Lung (tissue), 12 donors: ENCODE results near the gene LIPC. TPM values are rescaled to one million over a fixed set of nuclear protein-coding genes. Genes with fewer than 3 reads are reported as not detected.
A peak's percentile ranks its signal among the peaks of the same experiment; 100 is the strongest.

Experiments
- ATAC-seq: fragments of 200-7000 bp; cut with Tn5 transposase; one replicate; pipeline ENCODE4 v1.9.1; 2020; ENCODE audit warnings: moderate number of reproducible peaks; ENCODE audit not compliant: insufficient read depth, low FRiP score
- DNase-seq, 3 donors: peaks; one replicate each; pipeline ENCODE4 v3.0.0-alpha.2; 2013 to 2017
- H3K27ac ChIP-seq, 2 donors: one replicate each; pipeline ENCODE4 v1.5.1; 2013; ENCODE audit warnings: mild to moderate bottlenecking in 2 of 2, moderate library complexity in 2 of 2, control low read depth in 1 of 2, inconsistent platforms in 1 of 2, low read depth in 1 of 2, low read length in 1 of 2
- H3K27me3 ChIP-seq, 3 donors: one replicate each; pipeline ENCODE4 v1.5.1; 2013; ENCODE audit warnings: low read length in 2 of 3; ENCODE audit not compliant: control insufficient read depth in 3 of 3, insufficient read depth in 3 of 3
- H3K36me3 ChIP-seq, 4 donors: one replicate each; pipeline ENCODE4 v1.5.1; 2013; ENCODE audit warnings: low read length in 4 of 4, mild to moderate bottlenecking in 1 of 4, moderate library complexity in 1 of 4; ENCODE audit not compliant: control insufficient read depth in 4 of 4, insufficient read depth in 4 of 4
- H3K4me1 ChIP-seq, 5 donors: one replicate each; pipeline ENCODE4 v1.5.1; 2013; ENCODE audit warnings: low read length in 5 of 5, mild to moderate bottlenecking in 2 of 5, moderate library complexity in 1 of 5; ENCODE audit not compliant: control insufficient read depth in 5 of 5, insufficient read depth in 5 of 5
- H3K4me3 ChIP-seq: one replicate; pipeline ENCODE4 v1.5.1; 2013; ENCODE audit warnings: mild to moderate bottlenecking, control low read depth, moderate library complexity
- H3K9ac ChIP-seq, 2 donors: one replicate each; pipeline ENCODE4 v1.5.1; 2013; ENCODE audit warnings: low read length in 2 of 2, control low read depth in 1 of 2; ENCODE audit not compliant: insufficient read depth in 1 of 2
- H3K9me3 ChIP-seq, 4 donors: one replicate each; pipeline ENCODE4 v1.5.1; 2013; ENCODE audit warnings: low read length in 3 of 4, mild to moderate bottlenecking in 1 of 4, moderate library complexity in 1 of 4; ENCODE audit not compliant: control insufficient read depth in 4 of 4, insufficient read depth in 3 of 4
- WGBS, 2 donors: extraction: QIAGEN DNeasy Blood & Tissue Kit; methylation state at CpG; one replicate each; pipeline ENCODE4 v1.1.7; 2013; 5-methylcytosine and 5-hydroxymethylcytosine counted together
- polyA plus RNA-seq, 2 donors: library from polyadenylated mRNA; stranded (reverse); fragments of 200-250 nt; gene quantifications; one replicate each; pipeline ENCODE4 v1.2.1, GENCODE V29; 2013
- total RNA-seq, 2 donors: library from RNA; depleted of rRNA in 1 of 2; stranded (reverse); fragments of >200 nt in 1 of 2; gene quantifications; one replicate each; pipeline ENCODE4 v1.2.1, GENCODE V29; 2014 to 2021
- TF ChIP-seq, protein P1 (sequence below): IDR thresholded peaks from 2 replicates; pipeline ENCODE4 v1.5.1; 2012; ENCODE audit warnings: mild to moderate bottlenecking; ENCODE audit errors: control extremely low read depth, extremely low read depth
- donor health status: control.
- donor health status: control.
- donor health status: Bipolar disorder and iron deficiency.
- donor health status: healthy.
- donor health status: DM: yes; HTN: yes; CAD: no.

Gene LIPC
- total and polyA plus RNA-seq, 4 donors: 0.20 to 0.57 (median 0.40) TPM

DNA sequence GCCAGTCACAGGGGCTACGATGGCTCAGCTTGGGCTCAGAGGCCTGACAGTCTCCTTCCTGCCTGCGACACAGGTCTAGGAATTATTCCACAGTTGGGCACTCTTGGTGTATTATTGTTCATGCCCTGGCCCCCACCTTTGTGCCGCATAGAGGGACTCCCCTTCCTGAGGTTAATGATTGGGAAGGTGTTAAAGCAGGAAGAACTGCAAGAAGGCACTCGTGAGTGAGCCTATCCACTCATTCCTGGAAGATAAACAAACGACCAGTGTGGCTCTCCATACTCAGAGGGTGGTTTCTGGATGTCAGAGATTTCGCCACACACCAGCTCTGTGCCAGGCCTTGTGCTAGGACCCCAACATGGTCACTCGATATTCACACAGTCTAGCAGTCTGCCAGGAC lies 12.3 kb downstream of the LIPC start:
- Histone ChIP-seq H3K4me3 (no peak overlapping the region), H3K27ac (no peak overlapping the region), H3K4me1 (peaks cover 3 to 19% (median 8%) of the 10 kb centered on the region in 5 donors), H3K9me3 (no peaks in the 10 kb centered on the region), H3K27me3 (no peaks in the 10 kb centered on the region), H3K9ac (no peak overlapping the region), H3K36me3 (no peaks in the 10 kb centered on the region)
- ATAC-seq (no peak), DNase-seq (no peak)
- 65 to 67% methylated on average over 7 of the region's 7 CpGs for WGBS, 2 donors
- TF ChIP-seq, protein P1, sequence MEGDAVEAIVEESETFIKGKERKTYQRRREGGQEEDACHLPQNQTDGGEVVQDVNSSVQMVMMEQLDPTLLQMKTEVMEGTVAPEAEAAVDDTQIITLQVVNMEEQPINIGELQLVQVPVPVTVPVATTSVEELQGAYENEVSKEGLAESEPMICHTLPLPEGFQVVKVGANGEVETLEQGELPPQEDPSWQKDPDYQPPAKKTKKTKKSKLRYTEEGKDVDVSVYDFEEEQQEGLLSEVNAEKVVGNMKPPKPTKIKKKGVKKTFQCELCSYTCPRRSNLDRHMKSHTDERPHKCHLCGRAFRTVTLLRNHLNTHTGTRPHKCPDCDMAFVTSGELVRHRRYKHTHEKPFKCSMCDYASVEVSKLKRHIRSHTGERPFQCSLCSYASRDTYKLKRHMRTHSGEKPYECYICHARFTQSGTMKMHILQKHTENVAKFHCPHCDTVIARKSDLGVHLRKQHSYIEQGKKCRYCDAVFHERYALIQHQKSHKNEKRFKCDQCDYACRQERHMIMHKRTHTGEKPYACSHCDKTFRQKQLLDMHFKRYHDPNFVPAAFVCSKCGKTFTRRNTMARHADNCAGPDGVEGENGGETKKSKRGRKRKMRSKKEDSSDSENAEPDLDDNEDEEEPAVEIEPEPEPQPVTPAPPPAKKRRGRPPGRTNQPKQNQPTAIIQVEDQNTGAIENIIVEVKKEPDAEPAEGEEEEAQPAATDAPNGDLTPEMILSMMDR: no peak

DNA sequence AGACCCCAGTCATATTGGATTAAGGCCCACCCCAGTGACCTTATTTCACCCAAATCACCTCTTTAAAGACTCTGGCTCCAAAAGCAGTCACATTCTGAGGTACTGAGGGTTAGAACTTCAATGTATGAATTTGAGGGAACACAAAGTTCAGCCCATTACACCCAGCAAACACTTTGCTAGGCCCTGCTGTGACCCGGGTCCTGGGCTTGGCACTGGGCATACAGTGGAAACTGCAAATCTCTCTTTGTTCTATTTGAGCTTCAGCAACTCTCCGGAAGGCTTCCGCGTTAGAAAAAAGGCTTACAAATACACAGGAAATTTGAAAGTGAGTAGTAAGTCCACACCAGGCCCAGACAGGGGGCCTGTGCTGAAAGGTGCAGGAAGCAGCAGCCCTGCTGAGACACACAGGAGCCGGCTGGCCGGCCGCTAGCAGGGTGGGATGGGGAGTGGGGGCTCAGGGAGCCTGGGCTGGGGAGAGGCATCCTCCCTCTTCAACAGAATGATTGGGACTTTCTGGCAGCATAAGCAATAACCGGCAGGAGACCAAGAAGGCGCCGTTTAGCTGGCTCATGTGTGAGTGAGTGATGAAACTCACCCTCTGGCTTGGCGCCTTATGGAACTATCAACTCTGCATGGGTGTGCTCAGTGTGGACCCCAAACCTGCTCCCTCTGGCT lies 13.0 kb downstream of the LIPC start:
- WGBS, 2 donors: 68 to 72% methylated on average over 11 of the region's 11 CpGs
- Histone ChIP-seq H3K36me3 (no peaks in the 10 kb centered on the region), H3K9ac (no peak overlapping the region), H3K4me3 (no peak overlapping the region), H3K9me3 (no peaks in the 10 kb centered on the region), H3K27me3 (no peaks in the 10 kb centered on the region), H3K4me1 (peaks cover 1 to 15% (median 8%) of the 10 kb centered on the region in 5 donors), H3K27ac (no peak overlapping the region)
- DNase-seq: peak in 2 of 3 donors; percentile 48 to 53
- no peak for ATAC-seq
- TF ChIP-seq, protein P1: no peak

DNA sequence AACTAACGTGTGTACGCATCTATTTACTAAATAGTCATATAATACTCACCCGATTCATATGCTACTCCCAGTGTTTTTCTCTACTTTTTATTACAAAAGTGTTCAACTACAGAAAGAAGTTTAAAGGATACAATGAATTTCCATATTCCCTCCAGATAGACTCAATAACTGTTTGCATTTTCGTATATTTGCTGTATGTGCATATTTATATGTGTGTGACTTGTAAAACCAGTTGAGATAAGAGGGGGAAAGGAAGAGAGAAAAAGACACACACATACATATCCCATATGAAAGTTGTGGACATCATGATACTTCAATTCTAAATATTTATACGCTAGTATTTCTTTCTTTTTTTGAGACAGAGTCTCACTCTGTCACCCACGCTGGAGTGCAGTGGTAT lies 14.1 kb downstream of the LIPC start:
- H3K27ac ChIP-seq: no peak overlapping the region
- no peaks in the 10 kb centered on the region for H3K36me3 ChIP-seq
- H3K4me1 ChIP-seq: peaks cover 0 to 11% (median 5%) of the 10 kb centered on the region in 5 donors
- H3K9ac ChIP-seq: no peak overlapping the region
- H3K27me3 ChIP-seq: no peaks in the 10 kb centered on the region
- DNase-seq (no peak), ATAC-seq (no peak)
- no peak overlapping the region for H3K4me3 ChIP-seq
- 90% methylated on average over 6 of the region's 6 CpGs for WGBS, 2 donors
- H3K9me3 ChIP-seq: no peaks in the 10 kb centered on the region
- TF ChIP-seq, protein P1: no peak

DNA sequence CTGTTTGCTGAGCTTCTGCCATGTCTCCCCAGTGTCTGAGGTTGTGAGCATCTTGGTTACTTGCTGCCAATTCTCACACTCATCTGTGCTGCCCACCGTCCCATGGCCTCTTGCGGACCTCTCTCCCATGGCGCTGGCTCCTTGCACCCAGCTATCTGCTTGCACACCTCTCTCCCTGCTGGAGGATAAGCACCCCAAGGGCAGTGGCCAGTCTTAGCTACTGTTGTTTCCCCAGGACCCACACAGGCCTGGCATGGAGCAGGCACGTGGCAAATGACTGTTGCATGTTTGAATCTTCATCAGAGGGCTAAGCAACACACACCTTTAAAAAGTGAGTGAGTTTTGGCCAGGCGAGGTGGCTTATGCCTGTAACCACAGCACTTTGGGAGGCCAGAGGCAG lies 14.7 kb downstream of the LIPC start:
- Histone ChIP-seq H3K27me3 (no peaks in the 10 kb centered on the region), H3K9ac (no peak overlapping the region), H3K36me3 (no peaks in the 10 kb centered on the region), H3K27ac (no peak overlapping the region), H3K9me3 (no peaks in the 10 kb centered on the region), H3K4me3 (no peak overlapping the region), H3K4me1 (peaks cover 0 to 8% (median 5%) of the 10 kb centered on the region in 5 donors)
- WGBS, 2 donors: 96 to 98% methylated on average over 5 of the region's 5 CpGs
- DNase-seq (no peak), ATAC-seq (no peak)
- TF ChIP-seq, protein P1: no peak
